ENCODE measurements around the gene MAD1L1.

MAD1L1 gene

GRCh38 chr7:1959305-1959704 is 273.4 kb downstream of the MAD1L1 start:
- Histone ChIP-seq H3K4me3 (ENCODE audit: low read depth in 1 of 2, low read length in 1 of 2) (no peak overlapping the region), H3K27ac (no peak overlapping the region), H3K4me1 (ENCODE audit: control insufficient read depth in 1 of 2, insufficient read depth in 1 of 2, low read depth in 1 of 2, low read length in 1 of 2) (no peaks in the 10 kb centered on the region), H3K36me3 (peaks cover 8% of the 10 kb centered on the region), H3K9me3 (no peaks in the 10 kb centered on the region), H3K27me3 (no peaks in the 10 kb centered on the region)
- no peak for TF ChIP-seq CTCF (IDR thresholded peaks at IDR 0.05)

- no peak for TF ChIP-seq CTCF (IDR thresholded peaks at IDR 0.05)
- Histone ChIP-seq H3K27ac (no peak overlapping the region), H3K4me1 (ENCODE audit: control insufficient read depth in 1 of 2, insufficient read depth in 1 of 2, low read depth in 1 of 2, low read length in 1 of 2) (no peaks in the 10 kb centered on the region)
These were observed 275.1 kb downstream of the MAD1L1 start for GRCh38 chr7:1957471-1958225.

GRCh38 chr7:1956611-1957470 is 275.9 kb downstream of the MAD1L1 start:
- H3K4me1 ChIP-seq (ENCODE audit: control insufficient read depth in 1 of 2, insufficient read depth in 1 of 2, low read depth in 1 of 2, low read length in 1 of 2) = no peaks in the 10 kb centered on the region
- H3K36me3 ChIP-seq = peaks cover 8% of the 10 kb centered on the region
- no peaks in the 10 kb centered on the region for H3K27me3 ChIP-seq
- TF ChIP-seq CTCF (IDR thresholded peaks at IDR 0.05) = no peak
- H3K27ac ChIP-seq = no peak overlapping the region
- no peaks in the 10 kb centered on the region for H3K9me3 ChIP-seq
- H3K4me3 ChIP-seq (ENCODE audit: low read depth in 1 of 2, low read length in 1 of 2) = no peak overlapping the region

More at GRCh38 chr7:1957471-1958225, 275.1 kb downstream of the MAD1L1 start:
- Histone ChIP-seq H3K36me3 (peaks cover 8% of the 10 kb centered on the region), H3K27me3 (no peaks in the 10 kb centered on the region), H3K4me3 (ENCODE audit: low read depth in 1 of 2, low read length in 1 of 2) (no peak overlapping the region), H3K9me3 (no peaks in the 10 kb centered on the region)

GRCh38 chr7:1956141-1956540 is 276.6 kb downstream of the MAD1L1 start:
- Histone ChIP-seq H3K4me1 (ENCODE audit: control insufficient read depth in 1 of 2, insufficient read depth in 1 of 2, low read depth in 1 of 2, low read length in 1 of 2) (no peaks in the 10 kb centered on the region), H3K36me3 (peaks cover 8% of the 10 kb centered on the region), H3K4me3 (ENCODE audit: low read depth in 1 of 2, low read length in 1 of 2) (no peak overlapping the region), H3K27me3 (no peaks in the 10 kb centered on the region), H3K27ac (no peak overlapping the region), H3K9me3 (no peaks in the 10 kb centered on the region)
- no peak for TF ChIP-seq CTCF (IDR thresholded peaks at IDR 0.05)

GRCh38 chr7:1954366-1955004 is 278.3 kb downstream of the MAD1L1 start:
- Histone ChIP-seq H3K27ac (no peak overlapping the region), H3K27me3 (no peaks in the 10 kb centered on the region), H3K36me3 (peaks cover 8% of the 10 kb centered on the region), H3K9me3 (no peaks in the 10 kb centered on the region), H3K4me3 (ENCODE audit: low read depth in 1 of 2, low read length in 1 of 2) (no peak overlapping the region), H3K4me1 (ENCODE audit: control insufficient read depth in 1 of 2, insufficient read depth in 1 of 2, low read depth in 1 of 2, low read length in 1 of 2) (no peaks in the 10 kb centered on the region)
- no peak for TF ChIP-seq CTCF (IDR thresholded peaks at IDR 0.05)
